Measurements from ENCODE around the gene SCN4B. TPM values are rescaled to one million over a fixed set of nuclear protein-coding genes. Genes with fewer than 3 reads are reported as not detected.

The SCN4B gene
- polyA plus RNA-seq, 1 experiment, result 0.11 TPM

DNA sequence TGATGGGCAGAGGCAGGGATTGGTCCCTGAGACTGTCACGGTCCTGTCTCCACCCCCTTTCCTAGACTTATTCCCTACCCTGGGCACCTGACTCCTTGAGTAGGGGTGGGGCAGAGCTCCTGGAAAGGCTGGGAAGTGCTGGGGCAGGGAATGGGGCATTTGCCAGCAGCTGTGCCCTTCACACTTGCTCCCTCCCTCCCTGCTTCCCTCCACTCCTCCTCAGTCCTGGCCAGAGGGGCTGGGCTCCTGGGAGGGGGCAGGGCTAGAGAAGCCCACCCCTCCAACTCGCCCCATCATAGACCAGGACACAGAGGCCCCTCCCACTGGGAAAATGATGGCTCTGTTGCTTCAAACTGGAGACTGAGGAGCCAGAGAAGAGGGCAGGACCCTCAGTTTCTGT, 12.3 kb upstream of the SCN4B start:
- no peaks in the 10 kb centered on the region for H3K9me3 ChIP-seq (ENCODE audit: control insufficient read depth, insufficient read depth, low read length)
- H3K27me3 ChIP-seq (ENCODE audit: control insufficient read depth, insufficient read depth, low read length), result peaks cover 8% of the 10 kb centered on the region
- H3K4me3 ChIP-seq (ENCODE audit: low read depth, low read length), result no peak overlapping the region
- TF ChIP-seq, protein P1, sequence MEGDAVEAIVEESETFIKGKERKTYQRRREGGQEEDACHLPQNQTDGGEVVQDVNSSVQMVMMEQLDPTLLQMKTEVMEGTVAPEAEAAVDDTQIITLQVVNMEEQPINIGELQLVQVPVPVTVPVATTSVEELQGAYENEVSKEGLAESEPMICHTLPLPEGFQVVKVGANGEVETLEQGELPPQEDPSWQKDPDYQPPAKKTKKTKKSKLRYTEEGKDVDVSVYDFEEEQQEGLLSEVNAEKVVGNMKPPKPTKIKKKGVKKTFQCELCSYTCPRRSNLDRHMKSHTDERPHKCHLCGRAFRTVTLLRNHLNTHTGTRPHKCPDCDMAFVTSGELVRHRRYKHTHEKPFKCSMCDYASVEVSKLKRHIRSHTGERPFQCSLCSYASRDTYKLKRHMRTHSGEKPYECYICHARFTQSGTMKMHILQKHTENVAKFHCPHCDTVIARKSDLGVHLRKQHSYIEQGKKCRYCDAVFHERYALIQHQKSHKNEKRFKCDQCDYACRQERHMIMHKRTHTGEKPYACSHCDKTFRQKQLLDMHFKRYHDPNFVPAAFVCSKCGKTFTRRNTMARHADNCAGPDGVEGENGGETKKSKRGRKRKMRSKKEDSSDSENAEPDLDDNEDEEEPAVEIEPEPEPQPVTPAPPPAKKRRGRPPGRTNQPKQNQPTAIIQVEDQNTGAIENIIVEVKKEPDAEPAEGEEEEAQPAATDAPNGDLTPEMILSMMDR (IDR thresholded peaks at IDR 0.05; ENCODE audit: low read depth, low read length), result no peak
- ChIA-PET POLR2A (no interaction called here), CTCF (interaction anchor here (1.6 kb wide), 1 partner anchor 20 kb away, joined by 4 read pairs; no protein-coding TSS in a partner anchor)
- no peak for DNase-seq (ENCODE audit: low read depth, low spot score)
- no peak overlapping the region for H3K27ac ChIP-seq (ENCODE audit: low read depth, low read length)

DNA sequence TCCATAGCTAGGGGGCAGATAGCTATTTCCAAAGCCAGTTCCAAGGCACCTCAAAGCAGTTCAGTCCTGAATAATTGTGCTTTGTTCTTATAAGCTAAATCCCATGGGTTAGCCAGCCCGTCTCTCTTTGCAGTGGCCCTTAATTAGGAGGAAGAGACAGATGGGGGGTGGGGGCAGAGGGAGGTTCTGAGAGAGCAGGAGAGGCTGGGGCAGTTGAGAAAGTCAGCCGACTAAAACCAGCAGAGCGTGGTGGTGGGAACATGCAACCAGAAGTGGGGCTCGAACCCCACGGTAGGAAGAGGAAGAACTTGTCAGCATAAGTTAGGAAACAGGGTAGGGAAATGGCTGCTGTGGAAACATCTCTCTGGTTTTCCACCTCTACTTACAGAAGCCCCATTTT, 10.9 kb upstream of the SCN4B start:
- Histone ChIP-seq H3K27me3 (ENCODE audit: control insufficient read depth, insufficient read depth, low read length) (peaks cover 16% of the 10 kb centered on the region), H3K9me3 (ENCODE audit: control insufficient read depth, insufficient read depth, low read length) (no peaks in the 10 kb centered on the region), H3K27ac (ENCODE audit: low read depth, low read length) (no peak overlapping the region), H3K4me3 (ENCODE audit: low read depth, low read length) (no peak overlapping the region)
- POLR2A ChIA-PET, result no interaction called here
- no peak for DNase-seq (ENCODE audit: low read depth, low spot score)
- CTCF ChIA-PET, result interaction anchor here (0.7 to 0.9 kb wide), 2 partner anchors 8 to 35 kb away, joined by 3 to 5 read pairs; no protein-coding TSS in a partner anchor
- TF ChIP-seq, protein P1 (IDR thresholded peaks at IDR 0.05; ENCODE audit: low read depth, low read length), result no peak

DNA sequence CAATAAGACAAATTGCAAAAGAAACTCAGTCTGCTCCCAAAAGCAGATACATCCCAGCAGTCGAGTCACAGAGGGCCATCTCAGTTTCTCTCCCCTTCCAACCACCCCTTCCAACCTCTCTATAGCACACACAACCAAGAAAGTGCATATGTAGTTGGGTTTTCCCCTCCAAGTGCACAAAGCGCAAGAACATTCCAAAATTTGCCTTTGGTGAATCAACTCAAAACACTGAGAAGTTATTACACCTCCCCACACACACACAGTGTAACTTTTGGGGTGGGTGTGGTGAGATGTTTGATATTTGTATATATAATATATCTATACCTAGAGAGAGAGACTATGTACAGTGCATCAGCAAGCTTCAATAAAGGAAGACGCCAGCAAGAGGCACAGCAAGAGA, 10.2 kb upstream of the SCN4B start:
- Histone ChIP-seq H3K27me3 (ENCODE audit: control insufficient read depth, insufficient read depth, low read length) (peaks cover 22% of the 10 kb centered on the region), H3K27ac (ENCODE audit: low read depth, low read length) (no peak overlapping the region), H3K4me3 (ENCODE audit: low read depth, low read length) (no peak overlapping the region), H3K9me3 (ENCODE audit: control insufficient read depth, insufficient read depth, low read length) (no peaks in the 10 kb centered on the region)
- no peak for DNase-seq (ENCODE audit: low read depth, low spot score)
- CTCF ChIA-PET, result interaction anchor here (0.7 to 0.9 kb wide), 2 partner anchors 9 to 36 kb away, joined by 3 to 5 read pairs; no protein-coding TSS in a partner anchor
- POLR2A ChIA-PET, result no interaction called here
- TF ChIP-seq, protein P1 (IDR thresholded peaks at IDR 0.05; ENCODE audit: low read depth, low read length), result no peak

DNA sequence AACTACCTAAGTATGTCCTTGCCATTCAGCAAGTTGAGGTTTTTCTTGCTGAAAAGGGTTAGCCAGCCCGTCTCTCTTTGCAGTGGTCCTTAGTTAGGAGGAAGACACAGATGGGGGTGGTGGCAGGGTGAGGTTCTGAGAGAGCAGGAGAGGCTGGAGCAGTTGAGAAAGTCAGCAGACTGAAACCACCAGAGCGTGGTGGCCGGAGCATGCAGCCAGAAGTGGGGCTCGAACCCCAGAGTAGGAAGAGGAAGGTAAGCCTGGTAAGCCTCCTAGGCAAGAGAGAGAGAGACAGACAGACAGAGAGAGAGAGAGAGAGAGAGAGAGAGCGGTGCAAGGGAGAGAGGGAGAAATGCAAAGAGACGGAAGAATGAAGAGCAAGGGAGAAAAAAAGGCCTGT, 9.2 kb upstream of the SCN4B start:
- DNase-seq (ENCODE audit: low read depth, low spot score), result no peak
- Histone ChIP-seq H3K27me3 (ENCODE audit: control insufficient read depth, insufficient read depth, low read length) (peaks cover 32% of the 10 kb centered on the region), H3K9me3 (ENCODE audit: control insufficient read depth, insufficient read depth, low read length) (no peaks in the 10 kb centered on the region), H3K27ac (ENCODE audit: low read depth, low read length) (no peak overlapping the region), H3K4me3 (ENCODE audit: low read depth, low read length) (no peak overlapping the region)
- TF ChIP-seq, protein P1 (IDR thresholded peaks at IDR 0.05; ENCODE audit: low read depth, low read length), result no peak
- ChIA-PET CTCF (no interaction called here), POLR2A (no interaction called here)

DNA sequence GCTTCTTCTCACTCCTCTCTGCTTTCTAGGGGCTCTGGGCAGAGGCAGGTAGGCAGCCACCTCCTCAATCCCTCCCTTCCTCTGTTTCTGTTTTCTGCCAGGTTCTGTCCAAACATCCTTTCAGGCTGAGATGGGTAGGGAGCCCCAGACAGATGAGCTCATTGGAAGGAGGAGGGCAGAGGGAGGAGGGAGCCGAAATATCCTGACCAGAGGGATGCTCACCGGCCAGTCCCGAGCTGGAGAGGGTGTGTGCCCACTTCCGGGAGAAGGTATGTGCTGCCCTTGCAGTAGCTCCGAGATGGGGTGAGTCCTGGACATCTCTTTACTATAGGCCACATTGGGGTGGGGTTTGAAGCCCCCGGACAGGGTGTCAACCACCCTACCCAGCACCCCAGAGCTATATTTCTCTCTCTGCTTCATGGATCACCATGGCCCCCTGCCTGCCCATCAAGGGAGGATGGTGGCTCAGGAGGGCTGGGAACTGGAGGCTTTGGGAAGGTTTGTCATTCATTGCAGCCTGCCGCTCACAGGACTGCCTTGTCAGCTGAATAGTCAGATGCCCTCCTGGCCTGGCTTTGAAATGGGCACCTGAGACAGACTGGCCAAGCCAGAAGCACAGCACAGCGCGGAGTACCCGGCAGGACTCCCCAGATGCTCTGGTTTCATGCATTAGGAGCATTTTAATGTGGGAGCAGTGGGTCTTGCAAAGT, 4.7 kb upstream of the SCN4B start:
- DNase-seq (ENCODE audit: low read depth, low spot score), result no peak
- H3K27me3 ChIP-seq (ENCODE audit: control insufficient read depth, insufficient read depth, low read length), result peaks cover 67% of the 10 kb centered on the region

More for the DNA sequence above, 4.7 kb upstream of the SCN4B start:
- H3K9me3 ChIP-seq (ENCODE audit: control insufficient read depth, insufficient read depth, low read length), result no peaks in the 10 kb centered on the region
- ChIA-PET POLR2A (no interaction called here), CTCF (interaction anchor here (2.6 kb wide), 1 partner anchor 14 kb away, joined by 18 read pairs; no protein-coding TSS in a partner anchor)
- TF ChIP-seq, protein P1 (IDR thresholded peaks at IDR 0.05; ENCODE audit: low read depth, low read length), result no peak
- H3K4me3 ChIP-seq (ENCODE audit: low read depth, low read length), result no peak overlapping the region
- no peak overlapping the region for H3K27ac ChIP-seq (ENCODE audit: low read depth, low read length)

Data from AG04450 (cell line).